ENCODE data around the gene SH3BP1. TPM values are rescaled to one million over a fixed set of nuclear protein-coding genes. Genes with fewer than 3 reads are reported as not detected.

Gene SH3BP1
- total RNA-seq, 1 donor from 2014 or later, result 10.3 TPM

- Mint-ChIP-seq H3K4me1 (peaks cover 45% of the 10 kb centered on the region), H3K4me3 (peak overlapping the region; percentile 96), H3K9me3 (no peaks in the 10 kb centered on the region), H3K27me3 (ENCODE audit: insufficient read depth, low read depth) (peaks cover 8% of the 10 kb centered on the region), H3K27ac (peak overlapping the region; percentile 93), H3K36me3 (peaks cover 3% of the 10 kb centered on the region)
- H2AFZ ChIP-seq (replicated peaks), result peak overlapping the region; percentile 52
- H3K27ac ChIP-seq, result no peak overlapping the region
- peaks cover 37% of the 10 kb centered on the region for H3K79me2 ChIP-seq (ENCODE audit: low read depth)
- H3K9me3 ChIP-seq (ENCODE audit: low read depth), result no peaks in the 10 kb centered on the region
- no peak overlapping the region for H3K9ac ChIP-seq
- H4K20me1 ChIP-seq (ENCODE audit: low read depth), result peaks cover 35% of the 10 kb centered on the region
- no peaks in the 10 kb centered on the region for H3K36me3 ChIP-seq
- H3K4me2 ChIP-seq, result peak overlapping the region; percentile 79
- no peak for TF ChIP-seq EZH2 (IDR thresholded peaks at IDR 0.05)
- TF ChIP-seq CTCF (IDR thresholded peaks at IDR 0.05), result no peak
- no peak for TF ChIP-seq EZH2phosphoT487 (IDR thresholded peaks at IDR 0.05)
- DNase-seq (ENCODE audit: low spot score), result peak; percentile 51
- H3F3A ChIP-seq (ENCODE audit: low read depth), result no peaks in the 10 kb centered on the region
- peak overlapping the region; percentile 51 for H3K4me3 ChIP-seq
- peaks cover 18% of the 10 kb centered on the region for H3K4me1 ChIP-seq
- H3K27me3 ChIP-seq, result no peaks in the 10 kb centered on the region
Measured at GRCh38 chr22:37657590-37658132, 18.2 kb downstream of the SH3BP1 start.

- Histone ChIP-seq H3K4me3 (peak within 1 kb of the TSS; percentile 90), H3K4me1 (peaks cover 18% of the 10 kb centered on the region), H3K27me3 (no peaks in the 10 kb centered on the region), H3K9ac (peak within 1 kb of the TSS; percentile 52), H3K36me3 (no peaks in the 10 kb centered on the region), H3K27ac (no peak within 1 kb of the TSS), H3K9me3 (ENCODE audit: low read depth) (no peaks in the 10 kb centered on the region), H4K20me1 (ENCODE audit: low read depth) (peaks cover 40% of the 10 kb centered on the region), H2AFZ (replicated peaks) (peak within 1 kb of the TSS; percentile 52), H3K79me2 (ENCODE audit: low read depth) (peaks cover 44% of the 10 kb centered on the region), H3F3A (ENCODE audit: low read depth) (no peaks in the 10 kb centered on the region), H3K4me2 (peak within 1 kb of the TSS; percentile 100)
- Mint-ChIP-seq H3K36me3 (peaks cover 3% of the 10 kb centered on the region), H3K27ac (peak within 1 kb of the TSS; percentile 93), H3K27me3 (ENCODE audit: insufficient read depth, low read depth) (peaks cover 8% of the 10 kb centered on the region), H3K9me3 (no peaks in the 10 kb centered on the region), H3K4me1 (peaks cover 45% of the 10 kb centered on the region), H3K4me3 (peak within 1 kb of the TSS; percentile 96)
- no peak for TF ChIP-seq EZH2 (IDR thresholded peaks at IDR 0.05)
- TF ChIP-seq CTCF (IDR thresholded peaks at IDR 0.05), result no peak
- TF ChIP-seq EZH2phosphoT487 (IDR thresholded peaks at IDR 0.05), result no peak
- peak; percentile 100 for DNase-seq (ENCODE audit: low spot score)
Measured at GRCh38 chr22:37658133-37659065, 18.9 kb downstream of the SH3BP1 start, which contains the start of gene PDXP. TSS of gene PDXP (plus strand) at chr22:37658723. CDS start at chr22:37658783, 60 bp downstream.

GRCh38 chr22:37659066-37659896 is 19.8 kb downstream of the SH3BP1 start:
- Mint-ChIP-seq H3K9me3 (no peaks in the 10 kb centered on the region), H3K27me3 (ENCODE audit: insufficient read depth, low read depth) (peaks cover 6% of the 10 kb centered on the region), H3K27ac (peak overlapping the region; percentile 14), H3K4me3 (peak overlapping the region; percentile 90), H3K4me1 (peaks cover 45% of the 10 kb centered on the region), H3K36me3 (peaks cover 3% of the 10 kb centered on the region)
- DNase-seq (ENCODE audit: low spot score), result no peak
- H3K27ac ChIP-seq, result no peak overlapping the region
- H3K4me2 ChIP-seq, result peak overlapping the region; percentile 100
- peak overlapping the region; percentile 90 for H3K4me3 ChIP-seq
- no peaks in the 10 kb centered on the region for H3K9me3 ChIP-seq (ENCODE audit: low read depth)
- no peak overlapping the region for H2AFZ ChIP-seq (replicated peaks)
- H3K27me3 ChIP-seq, result no peaks in the 10 kb centered on the region
- H3F3A ChIP-seq (ENCODE audit: low read depth), result no peaks in the 10 kb centered on the region
- H4K20me1 ChIP-seq (ENCODE audit: low read depth), result peaks cover 49% of the 10 kb centered on the region
- H3K79me2 ChIP-seq (ENCODE audit: low read depth), result peaks cover 53% of the 10 kb centered on the region
- peak overlapping the region; percentile 52 for H3K9ac ChIP-seq
- peaks cover 18% of the 10 kb centered on the region for H3K4me1 ChIP-seq
- TF ChIP-seq EZH2phosphoT487 (IDR thresholded peaks at IDR 0.05) (no peak), CTCF (IDR thresholded peaks at IDR 0.05) (no peak), EZH2 (IDR thresholded peaks at IDR 0.05) (no peak)
- no peaks in the 10 kb centered on the region for H3K36me3 ChIP-seq
